ENCODE results near the gene ARSI. TPM values are rescaled to one million over a fixed set of nuclear protein-coding genes. Genes with fewer than 3 reads are reported as not detected.

The ARSI gene
- polyA plus RNA-seq, 2 of the 4 experiments (the other 2 are of a cell fraction), result 2.9 to 22.0 TPM

DNA sequence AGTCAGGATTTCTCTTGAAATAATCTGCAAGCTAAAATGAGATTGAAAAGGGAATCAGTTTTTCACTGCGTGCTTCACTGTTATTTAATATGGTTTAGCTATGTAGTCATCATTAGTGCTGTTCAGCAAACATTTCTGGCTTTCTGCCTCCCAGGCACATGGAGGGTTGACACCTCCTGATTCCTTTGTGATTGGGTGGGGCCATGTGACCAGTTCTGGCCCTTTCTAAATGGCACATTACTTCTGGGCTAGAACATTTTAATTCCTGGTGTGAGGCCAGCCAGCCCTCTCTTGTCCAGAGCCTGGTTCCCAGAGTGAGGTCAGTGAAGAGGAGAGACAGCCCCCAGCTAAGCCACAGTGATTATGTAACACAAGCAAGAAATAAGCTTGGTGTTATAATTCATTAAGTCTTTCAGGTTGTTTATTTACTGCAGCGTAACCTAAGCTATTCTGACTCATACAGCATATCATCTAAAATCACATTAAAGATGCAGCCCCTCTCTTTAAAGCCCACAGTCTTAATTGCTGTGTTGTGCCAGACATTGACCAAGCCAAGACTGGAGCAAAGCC is 17.4 kb upstream of the ARSI start (continued):
- TF ChIP-seq, protein P1, sequence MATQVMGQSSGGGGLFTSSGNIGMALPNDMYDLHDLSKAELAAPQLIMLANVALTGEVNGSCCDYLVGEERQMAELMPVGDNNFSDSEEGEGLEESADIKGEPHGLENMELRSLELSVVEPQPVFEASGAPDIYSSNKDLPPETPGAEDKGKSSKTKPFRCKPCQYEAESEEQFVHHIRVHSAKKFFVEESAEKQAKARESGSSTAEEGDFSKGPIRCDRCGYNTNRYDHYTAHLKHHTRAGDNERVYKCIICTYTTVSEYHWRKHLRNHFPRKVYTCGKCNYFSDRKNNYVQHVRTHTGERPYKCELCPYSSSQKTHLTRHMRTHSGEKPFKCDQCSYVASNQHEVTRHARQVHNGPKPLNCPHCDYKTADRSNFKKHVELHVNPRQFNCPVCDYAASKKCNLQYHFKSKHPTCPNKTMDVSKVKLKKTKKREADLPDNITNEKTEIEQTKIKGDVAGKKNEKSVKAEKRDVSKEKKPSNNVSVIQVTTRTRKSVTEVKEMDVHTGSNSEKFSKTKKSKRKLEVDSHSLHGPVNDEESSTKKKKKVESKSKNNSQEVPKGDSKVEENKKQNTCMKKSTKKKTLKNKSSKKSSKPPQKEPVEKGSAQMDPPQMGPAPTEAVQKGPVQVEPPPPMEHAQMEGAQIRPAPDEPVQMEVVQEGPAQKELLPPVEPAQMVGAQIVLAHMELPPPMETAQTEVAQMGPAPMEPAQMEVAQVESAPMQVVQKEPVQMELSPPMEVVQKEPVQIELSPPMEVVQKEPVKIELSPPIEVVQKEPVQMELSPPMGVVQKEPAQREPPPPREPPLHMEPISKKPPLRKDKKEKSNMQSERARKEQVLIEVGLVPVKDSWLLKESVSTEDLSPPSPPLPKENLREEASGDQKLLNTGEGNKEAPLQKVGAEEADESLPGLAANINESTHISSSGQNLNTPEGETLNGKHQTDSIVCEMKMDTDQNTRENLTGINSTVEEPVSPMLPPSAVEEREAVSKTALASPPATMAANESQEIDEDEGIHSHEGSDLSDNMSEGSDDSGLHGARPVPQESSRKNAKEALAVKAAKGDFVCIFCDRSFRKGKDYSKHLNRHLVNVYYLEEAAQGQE (IDR thresholded peaks at IDR 0.05), result no peak
- TF ChIP-seq, protein P2, sequence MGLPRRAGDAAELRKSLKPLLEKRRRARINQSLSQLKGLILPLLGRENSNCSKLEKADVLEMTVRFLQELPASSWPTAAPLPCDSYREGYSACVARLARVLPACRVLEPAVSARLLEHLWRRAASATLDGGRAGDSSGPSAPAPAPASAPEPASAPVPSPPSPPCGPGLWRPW (IDR thresholded peaks at IDR 0.05), result no peak
- TF ChIP-seq KDM1A (IDR thresholded peaks at IDR 0.05; ENCODE audit: low read depth) (no peak), CHD4 (IDR thresholded peaks at IDR 0.05; ENCODE audit: borderline replicate concordance) (no peak), CBX2 (IDR thresholded peaks at IDR 0.05; ENCODE audit: borderline replicate concordance, low read depth) (no peak), HDAC2 (IDR thresholded peaks at IDR 0.05) (no peak), FOXS1 (CRISPR knock-in tag; IDR thresholded peaks at IDR 0.05) (no peak; the same call in 1 of the 2 replicates), TFCP2L1 (CRISPR knock-in tag; IDR thresholded peaks at IDR 0.05) (no peak), TP53 (CRISPR knock-in tag; IDR thresholded peaks at IDR 0.05) (no peak), HEYL (CRISPR knock-in tag; IDR thresholded peaks at IDR 0.05) (no peak), MYC (IDR thresholded peaks at IDR 0.05; ENCODE audit: borderline replicate concordance, low read length) (0 out of 2 replicates have a peak, but pooled peaks have one; percentile 35), SMC3 (IDR thresholded peaks at IDR 0.05) (no peak), HOXA7 (CRISPR knock-in tag; IDR thresholded peaks at IDR 0.05) (no peak), HOXB13 (CRISPR knock-in tag; IDR thresholded peaks at IDR 0.05; ENCODE audit: low read depth) (peak; percentile 43; the same call in 1 of the 2 replicates), NFE2L2 (conservative IDR thresholded peaks at IDR 0.05; ENCODE audit: low read length) (no peak), RFX5 (IDR thresholded peaks at IDR 0.05) (no peak), RAD21 (conservative IDR thresholded peaks at IDR 0.05 in 1 of 2, IDR thresholded peaks at IDR 0.05 in 1 of 2) (no peak), EP300 (IDR thresholded peaks at IDR 0.05) (peak in 1 of 2 experiments; percentile 23; a peak in 1 of 5 replicates), JUNB (IDR thresholded peaks at IDR 0.05) (peak; percentile 39; the same call in 1 of the 2 replicates), SREBF2 (IDR thresholded peaks at IDR 0.05) (no peak), EHF (CRISPR knock-in tag; IDR thresholded peaks at IDR 0.05) (no peak), FOSL2 (IDR thresholded peaks at IDR 0.05) (no peak), FOSL2 (CRISPR knock-in tag; IDR thresholded peaks at IDR 0.05) (peak; percentile 75), RARB (CRISPR knock-in tag; IDR thresholded peaks at IDR 0.05) (no peak), CEBPB (IDR thresholded peaks at IDR 0.05) (peak in 1 of 2 experiments; percentile 87; a peak in 2 of 4 replicates), BHLHE40 (IDR thresholded peaks at IDR 0.05; ENCODE audit: low read depth, low read length) (no peak), RCOR1 (IDR thresholded peaks at IDR 0.05; ENCODE audit: low read depth, low read length) (no peak), JUN (IDR thresholded peaks at IDR 0.05) (peak; percentile 44; a peak in 1 of 5 replicates)
- TF ChIP-seq, protein P3, sequence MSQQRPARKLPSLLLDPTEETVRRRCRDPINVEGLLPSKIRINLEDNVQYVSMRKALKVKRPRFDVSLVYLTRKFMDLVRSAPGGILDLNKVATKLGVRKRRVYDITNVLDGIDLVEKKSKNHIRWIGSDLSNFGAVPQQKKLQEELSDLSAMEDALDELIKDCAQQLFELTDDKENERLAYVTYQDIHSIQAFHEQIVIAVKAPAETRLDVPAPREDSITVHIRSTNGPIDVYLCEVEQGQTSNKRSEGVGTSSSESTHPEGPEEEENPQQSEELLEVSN (IDR thresholded peaks at IDR 0.05; ENCODE audit: borderline replicate concordance, low read depth), result peak; percentile 83
- TF ChIP-seq, protein P4, sequence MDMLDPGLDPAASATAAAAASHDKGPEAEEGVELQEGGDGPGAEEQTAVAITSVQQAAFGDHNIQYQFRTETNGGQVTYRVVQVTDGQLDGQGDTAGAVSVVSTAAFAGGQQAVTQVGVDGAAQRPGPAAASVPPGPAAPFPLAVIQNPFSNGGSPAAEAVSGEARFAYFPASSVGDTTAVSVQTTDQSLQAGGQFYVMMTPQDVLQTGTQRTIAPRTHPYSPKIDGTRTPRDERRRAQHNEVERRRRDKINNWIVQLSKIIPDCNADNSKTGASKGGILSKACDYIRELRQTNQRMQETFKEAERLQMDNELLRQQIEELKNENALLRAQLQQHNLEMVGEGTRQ (IDR thresholded peaks at IDR 0.05), result peak; percentile 82
